HCT116 (cell line): ENCODE measurements around the gene NSF. TPM values are rescaled to one million over a fixed set of nuclear protein-coding genes. Genes with fewer than 3 reads are reported as not detected.
"Not testable (repeated sequence)": the region's sequence is repeated elsewhere in the genome, so short reads cannot be mapped to it uniquely, and the experiment has no call there.

Source experiments
- ATAC-seq: fragments of 200-7000 bp; cut with Tn5 transposase; 2 replicates; pipeline ENCODE4 v1.9.1; 2020; ENCODE audit warnings: mild to moderate bottlenecking, moderate library complexity
- BruUV-seq: library from RNA; stranded (reverse); fragments of 400-500 nt; replicated peaks from 2 replicates; lab custom pipeline; 2021; lab: Mats Ljungman, UMichigan
- CTCF ChIA-PET: fragments of 300-600 bp; sonication (Branson Sonifier 250); formaldehyde crosslinking; loops from one replicate; lab custom pipeline; 2021; ENCODE audit warnings: antibody characterized with exemption; lab: Charles Lee
- POLR2A ChIA-PET: fragments of 300-600, 350-600 bp; sonication (Branson Sonifier 250); formaldehyde crosslinking; loops from one replicate; lab custom pipeline; 2021; ENCODE audit warnings: antibody characterized with exemption; lab: Charles Lee
- RAD21 ChIA-PET, 2 experiments: fragments of 300-600 bp; sonication (Branson Sonifier 250); formaldehyde crosslinking; loops; one replicate each; lab custom pipeline; 2023; ENCODE audit warnings: low total read pairs in 2 of 2; ENCODE audit not compliant: uncharacterized antibody in 2 of 2, unreplicated experiment in 2 of 2, low non-redundant PET in 1 of 2; lab: Charles Lee
- DNase-seq: peaks from one replicate; pipeline ENCODE4 v3.0.0-alpha.2; 2010; ENCODE audit warnings: low read depth, low spot score
- H2AFZ ChIP-seq: fragments of 200-600 bp; shearing (Covaris generic), sonication (generic); 2 replicates; pipeline ENCODE4 v1.6.1; 2017; ENCODE audit warnings: low read depth, mixed run types, mixed read lengths, antibody characterized with exemption, low read length; ENCODE audit not compliant: poor library complexity, severe bottlenecking
- H3K27ac ChIP-seq: 2 replicates; pipeline ENCODE4 v1.5.1; 2012; ENCODE audit warnings: low read depth, low read length
- H3K27me3 ChIP-seq: fragments of 200-600 bp; sonication (generic); 2 replicates; pipeline ENCODE4 v1.6.1; 2016; ENCODE audit warnings: mixed run types, low read length, mixed read lengths; ENCODE audit not compliant: insufficient read depth
- H3K36me3 ChIP-seq, 2 experiments: fragments of 200-500 bp in 1 of 2; fragments of 200-600 bp in 1 of 2; sonication (Bioruptor generic) in 1 of 2; sonication (generic) in 1 of 2; 2 replicates each; pipeline versions ENCODE4 v1.5.1 to v1.6.1; 2014 to 2016; ENCODE audit warnings: low read length in 2 of 2, inconsistent platforms in 1 of 2, mixed read lengths in 1 of 2, mixed run types in 1 of 2; ENCODE audit not compliant: insufficient read depth in 2 of 2, control insufficient read depth in 1 of 2
- H3K4me1 ChIP-seq, 2 experiments: fragments of 200-600 bp in 1 of 2; sonication (generic) in 1 of 2; 2 replicates each; pipeline versions ENCODE4 v1.5.1 to v1.6.1; 2012 to 2017; ENCODE audit warnings: low read length in 2 of 2, inconsistent platforms in 1 of 2, mild to moderate bottlenecking in 1 of 2, mixed read lengths in 1 of 2, mixed run types in 1 of 2, moderate library complexity in 1 of 2; ENCODE audit not compliant: insufficient read depth in 2 of 2, control insufficient read depth in 1 of 2
- H3K4me2 ChIP-seq: fragments of 200-600 bp; sonication (generic); 2 replicates; pipeline ENCODE4 v1.6.1; 2017; ENCODE audit warnings: mixed run types, low read length, mixed read lengths
- H3K4me3 ChIP-seq, 2 experiments: fragments of 200-600 bp in 1 of 2; sonication (generic) in 1 of 2; replicated peaks in 1 of 2; 2 replicates each; pipeline ENCODE4 v1.5.1; 2011 to 2016; ENCODE audit warnings: low read length in 2 of 2, control low read depth in 1 of 2, low read depth in 1 of 2, mild to moderate bottlenecking in 1 of 2, mixed read lengths in 1 of 2, mixed run types in 1 of 2
- H3K79me2 ChIP-seq: fragments of 200-600 bp; sonication (generic); 2 replicates; pipeline ENCODE4 v1.6.1; 2017; ENCODE audit warnings: mild to moderate bottlenecking, mixed run types, low read length, moderate library complexity, mixed read lengths; ENCODE audit not compliant: insufficient read depth
- H3K9ac ChIP-seq: fragments of 200-600 bp; sonication (generic); 2 replicates; pipeline ENCODE4 v1.6.1; 2016; ENCODE audit warnings: low read length, mixed read lengths
- H3K9me2 ChIP-seq: fragments of 200-600 bp; sonication (generic), shearing (Covaris generic); 2 replicates; pipeline ENCODE4 v1.6.1; 2017; ENCODE audit warnings: mixed run types, mild to moderate bottlenecking, moderate library complexity; ENCODE audit not compliant: insufficient read depth
- H3K9me3 ChIP-seq, 2 experiments: fragments of 200-500 bp in 1 of 2; fragments of 200-600 bp in 1 of 2; sonication (Bioruptor generic) in 1 of 2; sonication (generic) in 1 of 2; 2 replicates each; pipeline ENCODE4 v1.6.1; 2014 to 2017; ENCODE audit warnings: low read length in 2 of 2, mixed read lengths in 2 of 2, inconsistent platforms in 1 of 2, low read depth in 1 of 2, mild to moderate bottlenecking in 1 of 2, mixed run types in 1 of 2, moderate library complexity in 1 of 2; ENCODE audit not compliant: control insufficient read depth in 1 of 2, insufficient read depth in 1 of 2
- H4K20me1 ChIP-seq: fragments of 200-600 bp; sonication (generic), shearing (Covaris generic); 2 replicates; pipeline ENCODE4 v1.6.1; 2017; ENCODE audit warnings: mixed run types, mild to moderate bottlenecking, moderate library complexity; ENCODE audit not compliant: insufficient read depth
- intact Hi-C: fragments of 100-400 bp; cut with micrococcal nuclease; formaldehyde crosslinking; loops from 2 replicates; pipeline ENCODE4 v1.10.0; 2022
- total RNA-seq: library from RNA; stranded (reverse); gene quantifications from one replicate; pipeline ENCODE4 v1.2.1, GENCODE V29; 2021; ENCODE audit not compliant: unreplicated experiment

Gene NSF
- total RNA-seq, 1 experiment from 2014 or later = 61.1 TPM

GRCh38 chr17:46683653-46684052 lies 93.2 kb downstream of the NSF start:
- H3K79me2 ChIP-seq, H3K4me3 ChIP-seq, BruUV-seq, H3K36me3 ChIP-seq, DNase-seq, H3K4me1 ChIP-seq, H3K27me3 ChIP-seq, H3K9ac ChIP-seq, H3K27ac ChIP-seq, ATAC-seq, intact Hi-C loops, H3K9me3 ChIP-seq, H4K20me1 ChIP-seq, CTCF ChIA-PET, H2AFZ ChIP-seq, H3K4me2 ChIP-seq, RAD21 ChIA-PET, POLR2A ChIA-PET, H3K9me2 ChIP-seq: not testable (repeated sequence)

GRCh38 chr17:46685284-46685683 lies 94.8 kb downstream of the NSF start:
- H3K9me2 ChIP-seq, BruUV-seq, POLR2A ChIA-PET, CTCF ChIA-PET, H4K20me1 ChIP-seq, H3K79me2 ChIP-seq, H3K9ac ChIP-seq, H3K9me3 ChIP-seq, ATAC-seq, H3K4me2 ChIP-seq, H3K27ac ChIP-seq, H3K36me3 ChIP-seq, H3K4me3 ChIP-seq, H2AFZ ChIP-seq, H3K4me1 ChIP-seq, RAD21 ChIA-PET, DNase-seq, intact Hi-C loops, H3K27me3 ChIP-seq: not testable (repeated sequence)

GRCh38 chr17:46692196-46692595 lies 101.7 kb downstream of the NSF start:
- H3K36me3 ChIP-seq, H3K4me1 ChIP-seq, BruUV-seq, H3K4me2 ChIP-seq, H3K27me3 ChIP-seq, CTCF ChIA-PET, H3K9me2 ChIP-seq, H3K27ac ChIP-seq, POLR2A ChIA-PET, H3K9ac ChIP-seq, H3K79me2 ChIP-seq, H3K4me3 ChIP-seq, RAD21 ChIA-PET, ATAC-seq, H3K9me3 ChIP-seq, H4K20me1 ChIP-seq, H2AFZ ChIP-seq, DNase-seq, intact Hi-C loops: not testable (repeated sequence)

DNA sequence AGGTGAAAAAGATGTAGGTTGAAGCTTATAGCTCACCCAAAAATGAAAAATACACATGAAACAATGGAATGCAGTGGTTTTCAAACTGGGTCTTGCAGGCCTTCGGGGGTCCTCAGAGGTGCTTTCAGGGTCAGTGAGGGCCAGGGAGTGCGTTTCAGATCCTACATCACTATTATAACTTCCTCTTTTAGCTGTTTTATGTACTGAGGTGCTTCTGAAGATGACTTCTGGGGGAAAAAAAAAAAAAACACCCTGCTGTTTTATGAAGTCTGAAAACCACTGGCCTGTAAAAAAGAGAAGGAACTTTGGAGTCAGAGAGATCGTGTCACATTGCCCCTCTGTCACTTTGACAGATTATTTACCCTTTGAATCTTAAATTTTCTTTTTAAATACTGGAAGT lies 102.8 kb downstream of the NSF start:
- CTCF ChIA-PET, ATAC-seq, H3K27me3 ChIP-seq, BruUV-seq, H3K36me3 ChIP-seq, H3K9ac ChIP-seq, POLR2A ChIA-PET, DNase-seq, RAD21 ChIA-PET, H3K9me3 ChIP-seq, intact Hi-C loops, H4K20me1 ChIP-seq, H2AFZ ChIP-seq, H3K4me2 ChIP-seq, H3K9me2 ChIP-seq, H3K4me3 ChIP-seq, H3K4me1 ChIP-seq, H3K79me2 ChIP-seq, H3K27ac ChIP-seq: not testable (repeated sequence)

GRCh38 chr17:46696522-46696921 lies 106.1 kb downstream of the NSF start:
- H3K79me2 ChIP-seq, intact Hi-C loops, CTCF ChIA-PET, H3K36me3 ChIP-seq, POLR2A ChIA-PET, H3K9me3 ChIP-seq, H3K4me1 ChIP-seq, H3K9me2 ChIP-seq, DNase-seq, H3K9ac ChIP-seq, H3K4me3 ChIP-seq, H3K27ac ChIP-seq, H4K20me1 ChIP-seq, BruUV-seq, H3K27me3 ChIP-seq, RAD21 ChIA-PET, ATAC-seq, H3K4me2 ChIP-seq, H2AFZ ChIP-seq: not testable (repeated sequence)
